ENCODE measurements around the gene AKR1C2.
"Not testable (repeated sequence)": the region's sequence is repeated elsewhere in the genome, so short reads cannot be mapped to it uniquely, and the experiment has no call there.

- not testable (repeated sequence) for TF ChIP-seq ZNF239 (tag by site-specific recombination; IDR thresholded peaks at IDR 0.05); ZNF121 (tag by site-specific recombination; IDR thresholded peaks at IDR 0.05); ZFP41 (tag by site-specific recombination; IDR thresholded peaks at IDR 0.05; ENCODE audit: borderline replicate concordance); YY1 (tag by site-specific recombination; IDR thresholded peaks at IDR 0.05)
- TF ChIP-seq, protein P1, sequence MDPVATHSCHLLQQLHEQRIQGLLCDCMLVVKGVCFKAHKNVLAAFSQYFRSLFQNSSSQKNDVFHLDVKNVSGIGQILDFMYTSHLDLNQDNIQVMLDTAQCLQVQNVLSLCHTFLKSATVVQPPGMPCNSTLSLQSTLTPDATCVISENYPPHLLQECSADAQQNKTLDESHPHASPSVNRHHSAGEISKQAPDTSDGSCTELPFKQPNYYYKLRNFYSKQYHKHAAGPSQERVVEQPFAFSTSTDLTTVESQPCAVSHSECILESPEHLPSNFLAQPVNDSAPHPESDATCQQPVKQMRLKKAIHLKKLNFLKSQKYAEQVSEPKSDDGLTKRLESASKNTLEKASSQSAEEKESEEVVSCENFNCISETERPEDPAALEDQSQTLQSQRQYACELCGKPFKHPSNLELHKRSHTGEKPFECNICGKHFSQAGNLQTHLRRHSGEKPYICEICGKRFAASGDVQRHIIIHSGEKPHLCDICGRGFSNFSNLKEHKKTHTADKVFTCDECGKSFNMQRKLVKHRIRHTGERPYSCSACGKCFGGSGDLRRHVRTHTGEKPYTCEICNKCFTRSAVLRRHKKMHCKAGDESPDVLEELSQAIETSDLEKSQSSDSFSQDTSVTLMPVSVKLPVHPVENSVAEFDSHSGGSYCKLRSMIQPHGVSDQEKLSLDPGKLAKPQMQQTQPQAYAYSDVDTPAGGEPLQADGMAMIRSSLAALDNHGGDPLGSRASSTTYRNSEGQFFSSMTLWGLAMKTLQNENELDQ (tag by site-specific recombination; IDR thresholded peaks at IDR 0.05; ENCODE audit: low read depth): not testable (repeated sequence)
Observed at GRCh38 chr10:4991463-4991862, 12.2 kb downstream of the AKR1C2 start.
